WERI-Rb-1 (cell line): ENCODE measurements around the gene NMRK1.

ENCODE experiments used
- DNase-seq: peaks from one replicate; pipeline ENCODE4 v3.0.0-alpha.2; 2020
- H3K27ac ChIP-seq: fragments of 250-450 bp; sonication (Bioruptor Pico); 2 replicates; pipeline ENCODE4 v1.5.1; 2020; ENCODE audit warnings: mild to moderate bottlenecking, moderate library complexity
- H3K27me3 ChIP-seq: fragments of 250-450 bp; sonication (Bioruptor Pico); 2 replicates; pipeline ENCODE4 v1.5.1; 2021; ENCODE audit warnings: mild to moderate bottlenecking, low read depth, moderate library complexity; ENCODE audit not compliant: insufficient read depth, severe bottlenecking
- H3K36me3 ChIP-seq: fragments of 250-450 bp; sonication (Bioruptor Pico); 2 replicates; pipeline ENCODE4 v1.5.1; 2020; ENCODE audit warnings: mild to moderate bottlenecking, moderate library complexity
- H3K4me3 ChIP-seq: 2 replicates; pipeline ENCODE4 v1.5.1; 2011; ENCODE audit warnings: low read depth, mild to moderate bottlenecking, control low read depth, low read length
- H3K9me3 ChIP-seq: fragments of 250-450 bp; sonication (Bioruptor Pico); 2 replicates; pipeline ENCODE4 v1.5.1; 2021; ENCODE audit warnings: mild to moderate bottlenecking, moderate library complexity; ENCODE audit not compliant: severe bottlenecking
- TF ChIP-seq, protein P1 (sequence below): IDR thresholded peaks from 2 replicates; pipeline ENCODE4 v1.5.1; 2011; ENCODE audit warnings: low read depth, mild to moderate bottlenecking, control low read depth, inconsistent platforms, low read length

The NMRK1 gene

GRCh38 chr9:75064307-75065025 is 23.5 kb downstream of the NMRK1 start:
- TF ChIP-seq, protein P1, sequence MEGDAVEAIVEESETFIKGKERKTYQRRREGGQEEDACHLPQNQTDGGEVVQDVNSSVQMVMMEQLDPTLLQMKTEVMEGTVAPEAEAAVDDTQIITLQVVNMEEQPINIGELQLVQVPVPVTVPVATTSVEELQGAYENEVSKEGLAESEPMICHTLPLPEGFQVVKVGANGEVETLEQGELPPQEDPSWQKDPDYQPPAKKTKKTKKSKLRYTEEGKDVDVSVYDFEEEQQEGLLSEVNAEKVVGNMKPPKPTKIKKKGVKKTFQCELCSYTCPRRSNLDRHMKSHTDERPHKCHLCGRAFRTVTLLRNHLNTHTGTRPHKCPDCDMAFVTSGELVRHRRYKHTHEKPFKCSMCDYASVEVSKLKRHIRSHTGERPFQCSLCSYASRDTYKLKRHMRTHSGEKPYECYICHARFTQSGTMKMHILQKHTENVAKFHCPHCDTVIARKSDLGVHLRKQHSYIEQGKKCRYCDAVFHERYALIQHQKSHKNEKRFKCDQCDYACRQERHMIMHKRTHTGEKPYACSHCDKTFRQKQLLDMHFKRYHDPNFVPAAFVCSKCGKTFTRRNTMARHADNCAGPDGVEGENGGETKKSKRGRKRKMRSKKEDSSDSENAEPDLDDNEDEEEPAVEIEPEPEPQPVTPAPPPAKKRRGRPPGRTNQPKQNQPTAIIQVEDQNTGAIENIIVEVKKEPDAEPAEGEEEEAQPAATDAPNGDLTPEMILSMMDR: no peak
- DNase-seq: no peak
- Histone ChIP-seq H3K27ac (no peak overlapping the region), H3K27me3 (no peaks in the 10 kb centered on the region), H3K9me3 (no peaks in the 10 kb centered on the region), H3K4me3 (no peak overlapping the region), H3K36me3 (no peaks in the 10 kb centered on the region)

- no peak for DNase-seq
- H3K36me3 ChIP-seq: no peaks in the 10 kb centered on the region
- peaks cover 3% of the 10 kb centered on the region for H3K9me3 ChIP-seq
- no peaks in the 10 kb centered on the region for H3K27me3 ChIP-seq
- TF ChIP-seq, protein P1: no peak
- H3K4me3 ChIP-seq: no peak overlapping the region
- H3K27ac ChIP-seq: no peak overlapping the region
These were observed 24.2 kb downstream of the NMRK1 start for GRCh38 chr9:75063556-75064305.

DNA sequence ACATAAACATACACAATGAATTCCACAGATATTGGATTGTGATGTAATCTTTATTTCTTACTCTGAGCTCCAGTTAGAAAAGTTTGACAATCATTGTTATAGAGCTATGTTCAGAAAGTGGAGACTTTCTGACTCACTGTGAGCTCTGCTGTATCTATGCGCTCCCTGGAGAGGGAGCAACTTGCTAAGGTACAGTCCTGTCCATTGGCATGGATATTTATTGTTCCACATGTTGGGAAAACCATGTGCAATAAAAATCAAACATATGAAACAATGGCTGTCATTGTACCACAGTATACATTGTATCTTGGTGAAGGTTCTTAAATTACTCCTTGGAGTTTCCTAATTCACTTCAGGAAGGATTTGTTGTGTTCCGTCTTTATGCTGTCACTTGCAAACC is 26.8 kb downstream of the NMRK1 start:
- no peak for DNase-seq
- TF ChIP-seq, protein P1: no peak
- peaks cover 3% of the 10 kb centered on the region for H3K9me3 ChIP-seq
- no peak overlapping the region for H3K4me3 ChIP-seq
- no peaks in the 10 kb centered on the region for H3K27me3 ChIP-seq
- no peaks in the 10 kb centered on the region for H3K36me3 ChIP-seq
- H3K27ac ChIP-seq: no peak overlapping the region

DNA sequence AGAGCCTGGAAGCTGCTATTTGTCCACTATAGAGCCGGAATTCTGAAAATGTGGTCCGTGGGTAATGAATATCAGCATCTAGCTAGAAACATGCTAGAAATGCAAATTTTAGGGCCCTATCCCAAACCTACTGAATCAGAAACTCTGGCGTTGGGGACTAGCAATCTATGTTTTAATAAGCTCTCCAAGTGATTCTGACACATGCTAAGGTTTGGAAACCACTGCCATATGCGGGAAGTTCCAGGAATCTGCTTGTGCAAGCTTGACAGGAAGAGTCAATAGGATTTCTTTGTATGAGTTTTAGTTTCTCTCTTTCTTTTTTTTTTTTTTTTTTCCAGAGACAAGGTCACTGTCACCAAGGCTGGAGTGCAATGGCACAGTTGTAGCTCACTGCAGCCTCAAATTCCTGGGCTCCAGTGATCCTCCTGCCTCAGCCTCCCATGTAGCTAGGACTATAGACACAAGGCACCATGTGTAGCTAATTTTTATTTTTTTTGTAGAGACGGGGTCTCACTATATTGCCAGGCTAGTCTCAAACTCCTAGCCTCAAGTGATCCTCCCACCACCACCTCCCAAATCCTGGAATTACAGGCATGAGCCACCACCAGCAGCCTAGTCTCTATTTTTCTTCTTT is 33.5 kb downstream of the NMRK1 start:
- H3K9me3 ChIP-seq: peaks cover 3% of the 10 kb centered on the region
- H3K27me3 ChIP-seq: no peaks in the 10 kb centered on the region
- no peak overlapping the region for H3K4me3 ChIP-seq
- no peak overlapping the region for H3K27ac ChIP-seq
- H3K36me3 ChIP-seq: no peaks in the 10 kb centered on the region
- TF ChIP-seq, protein P1: no peak
- no peak for DNase-seq

GRCh38 chr9:75053869-75054268 is 34.1 kb downstream of the NMRK1 start:
- DNase-seq: no peak
- TF ChIP-seq, protein P1: no peak
- Histone ChIP-seq H3K27ac (no peak overlapping the region), H3K27me3 (no peaks in the 10 kb centered on the region), H3K36me3 (no peaks in the 10 kb centered on the region), H3K4me3 (no peak overlapping the region), H3K9me3 (peaks cover under 1% of the 10 kb centered on the region)
